DOHH2 (cell line): ENCODE data around the gene NDE1.

Source experiments
- EZH2phosphoT487 ChIP-seq: fragments of 200-600 bp; sonication (generic); IDR thresholded peaks from 2 replicates; pipeline ENCODE4 v1.6.1; 2017; ENCODE audit warnings: borderline replicate concordance, mild to moderate bottlenecking, antibody characterized with exemption, low read length, moderate library complexity, mixed read lengths
- TF ChIP-seq, protein P1 (sequence below): fragments of 200-600 bp; sonication (generic); IDR thresholded peaks from one replicate; pipeline ENCODE4 v1.5.1; 2014; ENCODE audit warnings: antibody characterized with exemption, mild to moderate bottlenecking, low read depth, low read length; ENCODE audit not compliant: poor library complexity, severe bottlenecking

DNA sequence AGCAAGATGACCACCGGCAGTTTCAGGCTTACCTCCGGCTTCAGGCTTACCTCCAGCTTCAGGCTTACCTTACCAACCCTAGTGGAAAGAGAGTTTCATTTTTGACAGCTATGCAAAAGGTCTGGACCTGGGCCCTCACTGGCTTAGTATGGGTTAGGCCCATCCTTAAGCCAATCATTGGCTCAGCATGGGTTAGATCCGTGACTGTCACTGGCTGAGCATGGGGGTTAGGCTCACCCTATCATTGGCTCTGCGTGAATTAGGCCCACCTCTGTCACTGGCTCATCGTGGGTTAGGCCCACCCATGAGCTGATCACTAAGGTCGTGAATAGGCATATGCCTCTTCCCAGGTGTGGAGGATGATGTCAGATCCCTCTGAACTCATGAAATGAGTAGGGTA is 8.1 kb downstream of the NDE1 start:
- TF ChIP-seq, protein P1, sequence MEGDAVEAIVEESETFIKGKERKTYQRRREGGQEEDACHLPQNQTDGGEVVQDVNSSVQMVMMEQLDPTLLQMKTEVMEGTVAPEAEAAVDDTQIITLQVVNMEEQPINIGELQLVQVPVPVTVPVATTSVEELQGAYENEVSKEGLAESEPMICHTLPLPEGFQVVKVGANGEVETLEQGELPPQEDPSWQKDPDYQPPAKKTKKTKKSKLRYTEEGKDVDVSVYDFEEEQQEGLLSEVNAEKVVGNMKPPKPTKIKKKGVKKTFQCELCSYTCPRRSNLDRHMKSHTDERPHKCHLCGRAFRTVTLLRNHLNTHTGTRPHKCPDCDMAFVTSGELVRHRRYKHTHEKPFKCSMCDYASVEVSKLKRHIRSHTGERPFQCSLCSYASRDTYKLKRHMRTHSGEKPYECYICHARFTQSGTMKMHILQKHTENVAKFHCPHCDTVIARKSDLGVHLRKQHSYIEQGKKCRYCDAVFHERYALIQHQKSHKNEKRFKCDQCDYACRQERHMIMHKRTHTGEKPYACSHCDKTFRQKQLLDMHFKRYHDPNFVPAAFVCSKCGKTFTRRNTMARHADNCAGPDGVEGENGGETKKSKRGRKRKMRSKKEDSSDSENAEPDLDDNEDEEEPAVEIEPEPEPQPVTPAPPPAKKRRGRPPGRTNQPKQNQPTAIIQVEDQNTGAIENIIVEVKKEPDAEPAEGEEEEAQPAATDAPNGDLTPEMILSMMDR: no peak
- TF ChIP-seq EZH2phosphoT487: no peak
